ENCODE measurements around the gene DYRK3.
A peak's percentile ranks its signal among the peaks of the same experiment; 100 is the strongest.

DYRK3 gene

GRCh38 chr1:206662396-206663092 is 27.2 kb downstream of the DYRK3 start:
- DNase-seq, result no peak

DNA sequence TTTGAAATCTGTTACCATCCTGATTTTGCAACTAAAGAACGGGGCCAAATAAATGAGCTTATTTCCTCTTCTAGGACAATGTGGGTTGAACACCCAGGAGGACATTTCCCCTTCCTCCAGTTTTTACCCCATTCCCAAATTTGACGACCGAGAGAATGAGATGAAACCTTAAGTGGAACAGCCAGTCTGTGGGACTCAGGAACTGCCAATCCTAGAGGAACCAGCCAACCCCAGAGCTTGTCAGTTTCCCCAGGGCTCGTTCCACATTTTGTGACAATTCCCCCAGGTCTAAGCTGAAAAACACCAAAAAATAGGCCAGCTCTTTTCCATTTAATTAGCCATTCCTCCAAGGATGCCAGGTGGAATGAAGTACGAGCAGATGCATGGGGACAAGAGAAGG is 28.0 kb downstream of the DYRK3 start:
- no peak for DNase-seq

DNA sequence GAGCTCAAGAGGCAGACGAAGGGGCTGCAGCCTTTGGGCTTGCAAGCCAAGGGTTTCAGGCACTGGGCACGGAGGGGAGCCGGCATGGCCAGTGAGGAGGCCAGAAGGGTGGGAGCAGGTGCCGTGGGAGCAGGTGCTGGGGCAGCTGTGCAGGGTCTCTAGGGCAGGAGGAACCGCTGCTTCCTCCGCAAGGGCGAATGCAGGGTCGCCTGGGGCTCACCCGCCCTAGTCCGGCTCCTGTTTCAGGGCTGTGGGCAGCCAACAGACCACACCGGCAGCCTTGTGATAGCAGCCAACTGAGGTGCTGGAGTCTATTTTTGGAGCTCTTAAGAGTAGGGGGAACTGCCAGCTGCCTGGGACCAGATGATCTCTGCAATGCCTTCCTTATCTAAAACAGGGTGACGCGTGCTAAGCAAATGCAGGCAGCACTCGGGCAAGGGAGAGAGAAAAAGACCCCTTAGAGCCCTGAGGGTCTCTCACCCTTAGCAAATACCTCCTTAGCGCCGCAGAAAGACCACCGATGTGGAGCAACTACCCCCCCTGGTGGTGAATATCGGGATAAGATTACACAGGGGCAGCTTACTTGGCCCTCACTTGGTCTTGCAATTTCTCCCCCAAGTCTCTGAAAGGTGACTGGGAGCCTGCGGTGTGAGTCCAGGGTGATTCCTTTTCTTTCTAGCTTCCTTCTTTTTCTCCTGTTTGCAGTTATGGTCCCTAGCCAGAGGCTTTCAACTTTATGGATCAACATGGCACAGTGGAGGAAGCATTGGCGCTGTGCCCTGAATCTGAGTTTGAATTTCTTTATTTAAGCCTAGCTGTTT is 28.7 kb downstream of the DYRK3 start:
- DNase-seq, result peak; percentile 44 to 54 (median 48)

GRCh38 chr1:206664740-206665139 is 29.4 kb downstream of the DYRK3 start:
- DNase-seq, result no peak

GRCh38 chr1:206666031-206666561 is 30.8 kb downstream of the DYRK3 start:
- no peak for DNase-seq

- no peak for DNase-seq
Observed at GRCh38 chr1:206666954-206667665, 31.8 kb downstream of the DYRK3 start.

DNA sequence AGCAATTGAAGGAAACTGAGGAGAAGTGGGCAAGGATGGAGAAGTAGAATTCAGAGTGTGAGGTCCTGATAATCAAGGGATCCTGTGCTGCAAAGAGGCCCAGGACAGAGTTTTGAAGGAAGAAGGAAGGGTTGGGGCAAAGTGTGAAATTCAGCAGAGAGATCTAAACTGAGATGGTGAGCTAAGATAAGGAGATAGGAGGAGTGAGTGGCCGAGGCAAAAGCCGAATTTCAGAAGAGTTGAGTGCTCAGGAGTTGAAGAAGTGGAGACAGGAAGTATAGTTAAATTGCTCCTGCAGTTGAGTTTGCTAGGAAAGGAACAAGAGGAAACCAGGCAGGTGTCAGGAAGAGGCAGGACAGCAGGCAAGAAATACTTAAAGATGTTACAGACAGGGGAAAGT is 33.0 kb downstream of the DYRK3 start:
- DNase-seq, result no peak

DNA sequence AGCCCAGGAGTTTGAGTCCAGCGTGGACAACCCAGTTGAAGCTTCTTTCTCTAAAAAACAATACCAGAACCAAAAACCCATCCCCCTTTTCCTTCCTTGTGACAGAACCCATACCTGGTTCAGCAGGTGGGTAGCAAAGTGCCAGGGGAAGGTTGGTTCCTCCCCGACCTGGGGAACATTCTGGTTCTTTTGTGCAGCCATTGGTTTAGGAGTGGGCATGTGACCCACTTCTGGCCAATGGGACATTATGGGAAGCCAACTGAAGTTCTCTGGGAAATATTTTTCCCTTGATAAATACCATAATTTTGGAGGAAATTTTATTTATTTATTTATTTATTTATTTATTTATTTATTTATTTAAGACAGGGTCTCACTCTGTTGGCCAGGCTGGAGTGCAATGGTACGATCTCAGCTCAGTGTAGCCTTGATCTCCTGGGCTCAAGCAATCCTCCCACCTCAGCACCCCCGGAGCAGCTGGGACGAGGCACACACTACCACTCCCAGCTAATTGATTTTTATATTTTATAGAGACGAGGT is 33.6 kb downstream of the DYRK3 start:
- no peak for DNase-seq

DNA sequence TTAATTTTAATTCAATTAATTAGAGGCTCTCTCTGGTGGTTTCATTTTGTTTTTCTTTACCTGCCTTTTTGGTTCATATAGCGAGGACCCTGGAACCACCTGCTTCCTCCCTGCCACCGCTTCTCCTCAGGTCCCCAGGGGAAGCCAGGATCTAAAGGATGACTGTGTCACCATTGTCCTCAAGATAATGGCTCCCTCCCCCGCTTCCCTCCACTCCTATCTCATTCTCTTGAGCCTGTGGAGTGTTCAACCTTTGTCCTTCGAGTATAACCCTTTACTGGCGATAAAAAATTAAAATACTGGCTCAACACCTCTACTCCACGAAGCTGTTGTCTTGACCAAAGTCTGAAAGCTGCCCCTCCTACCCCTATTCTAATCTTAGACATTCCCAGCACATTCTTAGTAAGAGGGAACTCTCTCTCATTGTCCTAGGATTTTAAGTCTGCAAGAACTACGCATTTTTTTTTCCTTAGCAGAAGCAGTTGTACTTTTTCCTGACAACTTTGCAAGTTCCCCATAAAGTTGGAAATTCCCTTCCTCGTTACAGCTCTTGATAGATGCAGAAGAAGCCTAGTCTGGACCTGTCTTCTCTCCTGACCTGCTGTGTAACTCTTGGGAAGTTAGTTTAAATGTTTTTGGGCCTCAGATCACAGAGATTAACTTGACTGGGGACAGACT is 36.8 kb downstream of the DYRK3 start:
- no peak for DNase-seq

GRCh38 chr1:206672844-206673758 is 37.8 kb downstream of the DYRK3 start:
- DNase-seq, result no peak

- no peak for DNase-seq
Observed at GRCh38 chr1:206674236-206674635, 38.9 kb downstream of the DYRK3 start.

GRCh38 chr1:206674745-206675175 is 39.4 kb downstream of the DYRK3 start:
- DNase-seq, result no peak

GRCh38 chr1:206676499-206676898 is 41.2 kb downstream of the DYRK3 start:
- no peak for DNase-seq

DNA sequence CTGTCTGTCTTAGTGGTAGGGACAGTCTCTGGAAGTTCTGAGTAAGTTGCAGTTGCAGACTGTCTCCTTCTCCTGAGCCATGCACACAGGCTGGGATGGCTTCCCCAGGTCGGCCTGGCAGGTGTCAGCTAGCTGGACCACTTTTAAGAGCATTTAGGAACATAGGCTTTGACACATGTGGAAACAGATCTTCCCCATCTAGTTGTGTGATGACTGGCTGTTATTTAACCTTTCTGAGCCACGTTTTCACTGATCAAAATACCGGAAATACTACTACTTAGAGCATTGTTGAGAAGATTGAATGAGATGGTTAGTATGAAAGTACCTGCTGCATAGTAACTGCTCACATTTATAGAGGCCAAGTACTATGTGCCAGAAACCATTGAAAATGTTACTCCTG is 43.2 kb downstream of the DYRK3 start:
- DNase-seq, result no peak

DNA sequence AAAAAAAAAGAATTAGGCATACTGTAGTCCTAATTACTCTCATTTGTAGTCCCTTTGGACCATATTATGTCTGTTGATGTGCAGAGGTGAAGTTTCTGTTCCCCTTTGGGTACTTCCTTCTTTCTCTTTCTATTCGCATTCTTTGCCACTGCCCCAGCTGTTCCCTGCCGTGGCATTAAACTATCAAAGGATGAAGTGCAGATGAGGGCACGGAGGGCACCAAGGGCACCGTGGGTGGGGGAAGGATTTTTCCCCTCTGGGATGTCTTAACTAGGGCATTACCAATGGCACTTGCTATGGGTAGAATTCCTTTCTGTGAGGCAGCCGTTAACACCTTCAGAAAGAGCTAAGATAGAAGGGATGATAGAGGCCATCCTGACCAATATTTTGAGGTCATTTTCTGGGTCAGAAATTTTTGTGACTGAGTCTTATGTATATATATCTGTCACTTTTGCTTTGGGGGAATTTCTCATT is 44.4 kb downstream of the DYRK3 start:
- no peak for DNase-seq

- no peak for DNase-seq
Observed at GRCh38 chr1:206680279-206680678, 44.9 kb downstream of the DYRK3 start.

DNA sequence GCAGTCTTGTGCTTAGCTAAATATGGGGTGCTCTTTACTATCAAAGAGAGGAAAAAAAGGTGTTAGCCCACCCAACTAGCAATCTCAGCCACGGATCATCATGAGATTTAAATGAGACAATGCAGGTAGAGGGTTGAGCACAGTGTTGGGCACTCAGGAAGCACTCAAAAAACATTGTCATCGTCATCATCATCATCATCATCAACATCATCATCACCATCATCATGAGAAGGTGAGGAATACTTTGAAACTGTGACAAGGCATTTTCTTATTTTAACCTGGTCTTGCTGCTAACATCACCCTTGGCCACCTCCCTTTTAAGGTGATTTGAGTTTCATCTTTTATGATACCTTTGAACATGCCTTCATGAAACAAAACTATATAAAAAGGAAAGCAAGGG is 46.0 kb downstream of the DYRK3 start:
- DNase-seq, result no peak

DNA sequence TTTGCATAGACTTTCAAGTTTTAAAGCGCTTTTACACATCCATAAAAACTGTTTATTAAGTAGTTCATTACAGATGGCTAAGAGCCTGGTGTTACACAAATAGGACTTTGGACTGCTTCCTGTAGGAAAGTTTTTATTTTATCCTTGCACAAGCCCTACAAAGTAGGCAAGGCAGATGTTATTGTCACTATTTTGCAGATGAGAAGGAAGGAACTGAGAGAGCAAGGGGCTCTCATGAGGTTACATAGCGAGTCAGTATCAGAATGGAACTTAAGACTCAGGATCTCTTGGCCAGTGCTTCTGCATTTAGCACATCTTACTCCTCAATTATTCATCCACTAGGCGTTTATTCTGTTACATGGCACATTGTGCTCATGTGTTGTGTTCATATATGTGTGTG is 46.8 kb downstream of the DYRK3 start:
- DNase-seq, result no peak

DNA sequence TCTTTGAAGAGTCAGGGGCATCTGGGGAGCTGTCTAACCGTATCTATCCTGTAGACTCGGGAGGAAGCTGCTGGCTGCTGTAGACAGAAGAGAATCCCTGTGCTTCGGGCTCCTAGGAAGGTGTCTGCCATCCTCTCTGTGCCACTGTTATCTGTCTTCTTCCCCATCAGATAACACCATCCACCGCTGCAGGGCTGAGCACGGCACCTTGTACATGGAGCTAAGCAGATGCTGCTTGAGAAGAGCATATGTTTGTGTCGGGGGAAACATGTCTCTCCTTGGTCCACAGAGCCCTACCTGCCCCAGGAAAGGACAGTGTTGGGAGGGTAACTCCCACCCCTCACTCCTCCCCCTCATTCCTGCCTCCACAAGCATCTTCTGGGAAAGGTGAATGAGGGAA is 48.0 kb downstream of the DYRK3 start:
- DNase-seq, result no peak

DNA sequence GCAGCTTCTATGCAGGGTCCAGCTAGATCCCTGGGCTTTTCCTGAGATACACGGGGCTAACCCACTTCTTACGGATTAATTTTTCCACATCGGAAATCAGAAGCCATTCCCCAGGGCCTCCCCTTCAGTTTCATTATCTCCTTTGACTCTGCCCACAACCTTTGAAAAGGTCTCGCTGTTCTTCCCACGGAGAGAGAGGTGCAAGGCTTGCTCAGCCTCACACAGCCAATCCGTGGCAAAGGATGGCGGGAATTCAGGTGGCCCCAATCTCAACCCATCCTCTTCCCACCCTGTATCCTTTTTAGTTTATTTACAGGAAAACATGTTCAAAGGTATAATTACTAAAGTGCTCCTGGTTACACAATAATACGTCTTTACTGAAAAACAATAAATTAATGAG is 48.7 kb downstream of the DYRK3 start:
- no peak for DNase-seq

Measured in activated CD4-positive, CD25-positive, alpha-beta regulatory T cell (primary cell).